ENCODE measurements around the gene MBTPS1.

DNA sequence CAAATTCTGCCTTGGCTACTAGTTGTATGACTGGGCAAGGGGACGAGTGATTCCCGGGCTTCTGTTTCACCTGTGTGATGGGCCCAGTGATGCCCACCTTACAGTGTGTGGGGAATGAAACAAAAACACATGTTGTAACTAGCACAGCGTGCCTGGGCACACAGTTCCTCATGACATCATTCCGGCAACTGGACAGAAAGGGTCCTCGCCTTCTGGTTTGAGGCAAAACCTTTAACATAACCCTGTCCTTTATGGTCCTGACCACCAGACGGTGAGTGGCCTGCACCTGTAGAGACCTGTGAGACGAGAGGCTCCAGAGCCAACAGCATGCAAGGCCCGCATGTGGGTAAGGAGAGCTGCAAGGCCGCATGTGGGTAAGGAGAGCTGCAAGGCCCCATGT lies 66.4 kb downstream of the MBTPS1 start:
- TF ChIP-seq, protein P1, sequence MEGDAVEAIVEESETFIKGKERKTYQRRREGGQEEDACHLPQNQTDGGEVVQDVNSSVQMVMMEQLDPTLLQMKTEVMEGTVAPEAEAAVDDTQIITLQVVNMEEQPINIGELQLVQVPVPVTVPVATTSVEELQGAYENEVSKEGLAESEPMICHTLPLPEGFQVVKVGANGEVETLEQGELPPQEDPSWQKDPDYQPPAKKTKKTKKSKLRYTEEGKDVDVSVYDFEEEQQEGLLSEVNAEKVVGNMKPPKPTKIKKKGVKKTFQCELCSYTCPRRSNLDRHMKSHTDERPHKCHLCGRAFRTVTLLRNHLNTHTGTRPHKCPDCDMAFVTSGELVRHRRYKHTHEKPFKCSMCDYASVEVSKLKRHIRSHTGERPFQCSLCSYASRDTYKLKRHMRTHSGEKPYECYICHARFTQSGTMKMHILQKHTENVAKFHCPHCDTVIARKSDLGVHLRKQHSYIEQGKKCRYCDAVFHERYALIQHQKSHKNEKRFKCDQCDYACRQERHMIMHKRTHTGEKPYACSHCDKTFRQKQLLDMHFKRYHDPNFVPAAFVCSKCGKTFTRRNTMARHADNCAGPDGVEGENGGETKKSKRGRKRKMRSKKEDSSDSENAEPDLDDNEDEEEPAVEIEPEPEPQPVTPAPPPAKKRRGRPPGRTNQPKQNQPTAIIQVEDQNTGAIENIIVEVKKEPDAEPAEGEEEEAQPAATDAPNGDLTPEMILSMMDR (IDR thresholded peaks at IDR 0.05): no peak
- no peak for TF ChIP-seq POLR2A (IDR thresholded peaks at IDR 0.05)

Data from thyroid gland (tissue), 4 donors.